RWPE2 (cell line): ENCODE data around the gene ANP32D.
"Not testable (repeated sequence)": the region's sequence is repeated elsewhere in the genome, so short reads cannot be mapped to it uniquely, and the experiment has no call there.

ENCODE experiments used
- ATAC-seq: fragments of 200-7000 bp; cut with Tn5 transposase; 3 replicates; pipeline ENCODE4 v1.9.1; 2021; ENCODE audit warnings: low read depth
- DNase-seq: peaks from one replicate; pipeline ENCODE4 v3.0.0-alpha.2; 2020; ENCODE audit warnings: low spot score
- H3K27ac ChIP-seq: fragments of 450-650 bp; 2 replicates; pipeline ENCODE4 v1.5.1; 2017; ENCODE audit warnings: mild to moderate bottlenecking; ENCODE audit not compliant: poor library complexity, severe bottlenecking
- H3K27me3 ChIP-seq: fragments of 250-450 bp; sonication (Bioruptor Pico); 2 replicates; pipeline ENCODE4 v1.5.1; 2021; ENCODE audit warnings: mild to moderate bottlenecking, moderate library complexity; ENCODE audit not compliant: insufficient read depth, poor library complexity, severe bottlenecking
- H3K36me3 ChIP-seq: fragments of 250-450 bp; sonication (Bioruptor Pico); 2 replicates; pipeline ENCODE4 v1.5.1; 2020; ENCODE audit warnings: low read depth, mild to moderate bottlenecking, moderate library complexity
- H3K4me1 ChIP-seq: fragments of 250-450 bp; sonication (Bioruptor Pico); 2 replicates; pipeline ENCODE4 v1.5.1; 2021; ENCODE audit warnings: mild to moderate bottlenecking, moderate library complexity; ENCODE audit not compliant: insufficient read depth, poor library complexity, severe bottlenecking
- H3K4me3 ChIP-seq: fragments of 250-450 bp; sonication (Bioruptor Pico); 2 replicates; pipeline ENCODE4 v1.5.1; 2021; ENCODE audit warnings: mild to moderate bottlenecking, moderate library complexity; ENCODE audit not compliant: severe bottlenecking
- H3K9me3 ChIP-seq: fragments of 250-450 bp; sonication (Bioruptor Pico); 2 replicates; pipeline ENCODE4 v1.5.1; 2021; ENCODE audit warnings: mild to moderate bottlenecking, moderate library complexity; ENCODE audit not compliant: severe bottlenecking
- TF ChIP-seq, protein P1 (sequence below): fragments of 450-650 bp; IDR thresholded peaks from one replicate; pipeline ENCODE4 v1.5.1; 2017; ENCODE audit warnings: mild to moderate bottlenecking, moderate library complexity; ENCODE audit not compliant: poor library complexity, severe bottlenecking

Gene ANP32D

DNA sequence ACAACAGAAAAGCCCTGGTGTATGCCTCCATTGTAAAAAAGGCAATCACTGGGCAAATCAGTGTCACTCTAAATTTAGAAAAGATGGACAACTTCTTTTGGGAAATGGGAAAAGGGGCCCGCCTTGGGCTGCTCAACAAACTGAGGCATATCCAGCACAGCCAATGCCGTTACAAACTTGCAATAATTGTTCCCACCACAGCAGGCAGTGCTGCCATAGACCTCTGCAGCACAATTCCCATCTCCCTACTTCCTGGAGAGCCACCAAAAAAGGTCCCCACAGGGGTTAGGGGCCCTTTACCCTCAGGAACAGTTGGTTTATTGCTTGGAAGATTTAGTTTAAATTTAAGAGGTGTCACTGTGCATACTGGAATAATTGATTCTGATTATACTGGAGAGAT, 36.6 kb downstream of the ANP32D start:
- TF ChIP-seq, protein P1, sequence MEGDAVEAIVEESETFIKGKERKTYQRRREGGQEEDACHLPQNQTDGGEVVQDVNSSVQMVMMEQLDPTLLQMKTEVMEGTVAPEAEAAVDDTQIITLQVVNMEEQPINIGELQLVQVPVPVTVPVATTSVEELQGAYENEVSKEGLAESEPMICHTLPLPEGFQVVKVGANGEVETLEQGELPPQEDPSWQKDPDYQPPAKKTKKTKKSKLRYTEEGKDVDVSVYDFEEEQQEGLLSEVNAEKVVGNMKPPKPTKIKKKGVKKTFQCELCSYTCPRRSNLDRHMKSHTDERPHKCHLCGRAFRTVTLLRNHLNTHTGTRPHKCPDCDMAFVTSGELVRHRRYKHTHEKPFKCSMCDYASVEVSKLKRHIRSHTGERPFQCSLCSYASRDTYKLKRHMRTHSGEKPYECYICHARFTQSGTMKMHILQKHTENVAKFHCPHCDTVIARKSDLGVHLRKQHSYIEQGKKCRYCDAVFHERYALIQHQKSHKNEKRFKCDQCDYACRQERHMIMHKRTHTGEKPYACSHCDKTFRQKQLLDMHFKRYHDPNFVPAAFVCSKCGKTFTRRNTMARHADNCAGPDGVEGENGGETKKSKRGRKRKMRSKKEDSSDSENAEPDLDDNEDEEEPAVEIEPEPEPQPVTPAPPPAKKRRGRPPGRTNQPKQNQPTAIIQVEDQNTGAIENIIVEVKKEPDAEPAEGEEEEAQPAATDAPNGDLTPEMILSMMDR = no peak

GRCh38 chr12:48510111-48510510, 37.8 kb downstream of the ANP32D start:
- H3K9me3 ChIP-seq = no peaks in the 10 kb centered on the region
- H3K4me3 ChIP-seq = no peak overlapping the region
- no peak overlapping the region for H3K27ac ChIP-seq
- TF ChIP-seq, protein P1 = no peak
- peaks cover 40% of the 10 kb centered on the region for H3K27me3 ChIP-seq
- no peak for DNase-seq
- H3K4me1 ChIP-seq = no peaks in the 10 kb centered on the region
- ATAC-seq = no peak
- H3K36me3 ChIP-seq = no peaks in the 10 kb centered on the region

More for the DNA sequence above, 36.6 kb downstream of the ANP32D start:
- H3K36me3 ChIP-seq = no peaks in the 10 kb centered on the region
- ATAC-seq (no peak), DNase-seq (no peak)
- H3K9me3 ChIP-seq = no peaks in the 10 kb centered on the region
- H3K27me3 ChIP-seq = peaks cover 45% of the 10 kb centered on the region
- H3K4me1 ChIP-seq = no peaks in the 10 kb centered on the region
- no peak overlapping the region for H3K27ac ChIP-seq
- H3K4me3 ChIP-seq = no peak overlapping the region

DNA sequence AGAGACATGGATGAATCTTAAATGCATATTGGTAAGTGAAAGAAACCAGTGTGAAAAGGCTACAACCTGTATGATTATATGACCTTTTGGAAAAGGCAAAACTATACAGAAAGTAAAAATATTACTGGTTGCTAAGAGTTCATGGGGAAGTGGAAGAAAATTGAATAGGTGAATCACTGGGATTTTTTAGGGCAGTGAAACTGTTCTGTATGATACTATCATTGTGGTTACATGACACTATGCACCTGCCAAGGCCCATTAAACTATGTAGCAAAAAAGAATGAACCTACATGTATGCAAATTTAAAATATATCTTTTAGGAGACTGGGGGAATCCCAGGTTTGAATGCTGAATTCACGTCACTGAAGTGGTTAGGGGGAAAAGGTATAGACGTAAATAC, 40.5 kb downstream of the ANP32D start:
- TF ChIP-seq, protein P1 = no peak
- Histone ChIP-seq H3K36me3 (no peaks in the 10 kb centered on the region), H3K9me3 (no peaks in the 10 kb centered on the region), H3K4me1 (no peaks in the 10 kb centered on the region), H3K27ac (no peak overlapping the region), H3K27me3 (peaks cover 26% of the 10 kb centered on the region), H3K4me3 (no peak overlapping the region)
- DNase-seq = no peak
- no peak for ATAC-seq

- Histone ChIP-seq H3K27ac (no peak overlapping the region), H3K4me3 (no peak overlapping the region), H3K27me3 (peaks cover 19% of the 10 kb centered on the region), H3K36me3 (no peaks in the 10 kb centered on the region), H3K9me3 (no peaks in the 10 kb centered on the region), H3K4me1 (no peaks in the 10 kb centered on the region)
- ATAC-seq (no peak), DNase-seq (no peak)
- TF ChIP-seq, protein P1 = no peak
These were observed 42.4 kb downstream of the ANP32D start for GRCh38 chr12:48514728-48515127.

GRCh38 chr12:48520381-48520780, 48.0 kb downstream of the ANP32D start:
- H3K27ac ChIP-seq, H3K4me3 ChIP-seq, ATAC-seq, H3K9me3 ChIP-seq, DNase-seq, H3K4me1 ChIP-seq, H3K27me3 ChIP-seq, H3K36me3 ChIP-seq: not testable (repeated sequence)
